ENCODE measurements around the gene MCRIP1. TPM values are rescaled to one million over a fixed set of nuclear protein-coding genes. Genes with fewer than 3 reads are reported as not detected.

Gene MCRIP1
- total and polyA plus RNA-seq, 2 of the 4 experiments (the other 2 are of a cell fraction): 56.5 to 164 TPM

DNA sequence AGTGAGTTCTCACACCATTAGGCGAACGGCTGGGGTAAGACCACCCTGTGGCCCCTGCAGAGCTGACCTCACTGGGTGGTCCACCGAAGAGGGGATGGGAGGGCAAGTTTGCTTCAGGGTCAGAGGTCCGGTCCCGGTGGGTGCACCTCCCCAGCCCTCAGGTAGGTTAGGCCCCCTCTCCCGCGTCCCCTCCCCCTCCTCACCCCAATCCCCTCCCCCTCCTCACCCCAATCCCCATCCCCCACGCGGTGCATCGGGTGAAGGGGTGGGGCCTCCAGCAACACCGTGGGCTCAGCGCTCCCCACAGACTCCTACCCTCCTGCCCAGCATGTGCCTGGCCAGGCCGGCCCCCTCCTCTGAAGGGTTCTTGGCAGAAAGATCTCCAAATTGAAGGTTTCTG is 13.4 kb downstream of the MCRIP1 start:
- H3K4me1 ChIP-seq (ENCODE audit: control insufficient read depth, insufficient read depth, low read length): peaks cover 9% of the 10 kb centered on the region; the same call in 1 of the 2 replicates
- H3K27ac ChIP-seq (ENCODE audit: insufficient read depth, low read length): no peak overlapping the region
- in situ Hi-C loops (cut with MboI; ENCODE audit: low sequenced_read_pairs) (no loop called here), intact Hi-C loops (cut with micrococcal nuclease) (no loop called here), dilution Hi-C loops (cut with HindIII; ENCODE audit: low sequenced_read_pairs, unreplicated experiment) (no loop called here)
- H3K27me3 ChIP-seq (ENCODE audit: control insufficient read depth, insufficient read depth, low read length): 0 out of 2 replicates have a peak, but pooled peaks cover 2% of the 10 kb centered on the region
- H4K5ac ChIP-seq (ENCODE audit: low read depth, low read length): no peak overlapping the region
- no peak overlapping the region for H2BK120ac ChIP-seq (ENCODE audit: low read depth, low read length)
- H3K14ac ChIP-seq (replicated peaks; ENCODE audit: low read depth, low read length): no peak overlapping the region
- H3K56ac ChIP-seq (ENCODE audit: extremely low read depth, insufficient read depth, low read length): no peak overlapping the region
- BruUV-seq (replicated peaks): no TSS peak
- no peak overlapping the region for H3K23ac ChIP-seq (ENCODE audit: low read depth, low read length)
- no peak overlapping the region for H4K91ac ChIP-seq (ENCODE audit: insufficient read depth, low read depth, low read length)
- H3K4ac ChIP-seq (ENCODE audit: low read depth, low read length): no peak overlapping the region
- no peak for TF ChIP-seq FOS (IDR thresholded peaks at IDR 0.05; ENCODE audit: low read depth, low read length)
- TF ChIP-seq RCOR1 (IDR thresholded peaks at IDR 0.05; ENCODE audit: insufficient replicate concordance, low read length): no peak
- TF ChIP-seq BHLHE40 (IDR thresholded peaks at IDR 0.05; ENCODE audit: low read depth, low read length): no peak
- TF ChIP-seq NFE2L2 (IDR thresholded peaks at IDR 0.05; ENCODE audit: low read depth, low read length): no peak
- TF ChIP-seq POLR2A (IDR thresholded peaks at IDR 0.05; ENCODE audit: low read depth, low read length): no peak
- TF ChIP-seq MXI1 (IDR thresholded peaks at IDR 0.05; ENCODE audit: borderline replicate concordance, low read depth, low read length): no peak
- TF ChIP-seq CHD1 (IDR thresholded peaks at IDR 0.05; ENCODE audit: low read depth, low read length): no peak
- TF ChIP-seq, protein P1, sequence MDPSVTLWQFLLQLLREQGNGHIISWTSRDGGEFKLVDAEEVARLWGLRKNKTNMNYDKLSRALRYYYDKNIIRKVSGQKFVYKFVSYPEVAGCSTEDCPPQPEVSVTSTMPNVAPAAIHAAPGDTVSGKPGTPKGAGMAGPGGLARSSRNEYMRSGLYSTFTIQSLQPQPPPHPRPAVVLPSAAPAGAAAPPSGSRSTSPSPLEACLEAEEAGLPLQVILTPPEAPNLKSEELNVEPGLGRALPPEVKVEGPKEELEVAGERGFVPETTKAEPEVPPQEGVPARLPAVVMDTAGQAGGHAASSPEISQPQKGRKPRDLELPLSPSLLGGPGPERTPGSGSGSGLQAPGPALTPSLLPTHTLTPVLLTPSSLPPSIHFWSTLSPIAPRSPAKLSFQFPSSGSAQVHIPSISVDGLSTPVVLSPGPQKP (IDR thresholded peaks at IDR 0.05; ENCODE audit: borderline replicate concordance, low read depth, low read length): no peak
- no peak for TF ChIP-seq RFX5 (IDR thresholded peaks at IDR 0.05; ENCODE audit: low read depth, low read length)
- TF ChIP-seq RAD21 (IDR thresholded peaks at IDR 0.05; ENCODE audit: low read length): no peak
- no peak for TF ChIP-seq MAZ (IDR thresholded peaks at IDR 0.05; ENCODE audit: borderline replicate concordance, low read depth, low read length)
- no peak for TF ChIP-seq CEBPB (IDR thresholded peaks at IDR 0.05; ENCODE audit: low read depth, low read length)
- TF ChIP-seq MAFK (IDR thresholded peaks at IDR 0.05; ENCODE audit: low read depth, low read length): no peak
- TF ChIP-seq, protein P2, sequence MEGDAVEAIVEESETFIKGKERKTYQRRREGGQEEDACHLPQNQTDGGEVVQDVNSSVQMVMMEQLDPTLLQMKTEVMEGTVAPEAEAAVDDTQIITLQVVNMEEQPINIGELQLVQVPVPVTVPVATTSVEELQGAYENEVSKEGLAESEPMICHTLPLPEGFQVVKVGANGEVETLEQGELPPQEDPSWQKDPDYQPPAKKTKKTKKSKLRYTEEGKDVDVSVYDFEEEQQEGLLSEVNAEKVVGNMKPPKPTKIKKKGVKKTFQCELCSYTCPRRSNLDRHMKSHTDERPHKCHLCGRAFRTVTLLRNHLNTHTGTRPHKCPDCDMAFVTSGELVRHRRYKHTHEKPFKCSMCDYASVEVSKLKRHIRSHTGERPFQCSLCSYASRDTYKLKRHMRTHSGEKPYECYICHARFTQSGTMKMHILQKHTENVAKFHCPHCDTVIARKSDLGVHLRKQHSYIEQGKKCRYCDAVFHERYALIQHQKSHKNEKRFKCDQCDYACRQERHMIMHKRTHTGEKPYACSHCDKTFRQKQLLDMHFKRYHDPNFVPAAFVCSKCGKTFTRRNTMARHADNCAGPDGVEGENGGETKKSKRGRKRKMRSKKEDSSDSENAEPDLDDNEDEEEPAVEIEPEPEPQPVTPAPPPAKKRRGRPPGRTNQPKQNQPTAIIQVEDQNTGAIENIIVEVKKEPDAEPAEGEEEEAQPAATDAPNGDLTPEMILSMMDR (conservative IDR thresholded peaks at IDR 0.05; ENCODE audit: low read depth, low read length): no peak
- TF ChIP-seq SMC3 (IDR thresholded peaks at IDR 0.05; ENCODE audit: low read depth, low read length): no peak
- TF ChIP-seq, protein P3, sequence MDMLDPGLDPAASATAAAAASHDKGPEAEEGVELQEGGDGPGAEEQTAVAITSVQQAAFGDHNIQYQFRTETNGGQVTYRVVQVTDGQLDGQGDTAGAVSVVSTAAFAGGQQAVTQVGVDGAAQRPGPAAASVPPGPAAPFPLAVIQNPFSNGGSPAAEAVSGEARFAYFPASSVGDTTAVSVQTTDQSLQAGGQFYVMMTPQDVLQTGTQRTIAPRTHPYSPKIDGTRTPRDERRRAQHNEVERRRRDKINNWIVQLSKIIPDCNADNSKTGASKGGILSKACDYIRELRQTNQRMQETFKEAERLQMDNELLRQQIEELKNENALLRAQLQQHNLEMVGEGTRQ (IDR thresholded peaks at IDR 0.05; ENCODE audit: low read depth, low read length): no peak
- no peak overlapping the region for H3K4me2 ChIP-seq (ENCODE audit: low read depth, low read length)
- ChIA-PET POLR2A (ENCODE audit: unreplicated experiment) (no interaction called here), CTCF (no interaction called here)
- peaks cover 10% of the 10 kb centered on the region; the same call in 1 of the 2 replicates for H3K9me1 ChIP-seq (ENCODE audit: insufficient read depth, low read length)
- no peaks in the 10 kb centered on the region for H3K9me3 ChIP-seq (ENCODE audit: control insufficient read depth, insufficient read depth, low read length)
- ATAC-seq (ENCODE audit: low read depth) (no peak), DNase-seq (no peak)
- H2AFZ ChIP-seq (replicated peaks; ENCODE audit: low read length, poor library complexity): no peak overlapping the region
- no peak overlapping the region for H2BK15ac ChIP-seq (ENCODE audit: low read depth, low read length)
- no peak overlapping the region for H3K4me3 ChIP-seq (ENCODE audit: insufficient read depth, low read depth, low read length)
- H2AK9ac ChIP-seq (replicated peaks; ENCODE audit: low read depth, low read length, poor library complexity): no peak overlapping the region
- H3K36me3 ChIP-seq (ENCODE audit: control insufficient read depth, insufficient read depth, low read length): peaks cover 14% of the 10 kb centered on the region
- no CpG with 5 or more reads among the region's 13 CpGs for WGBS, 2 experiments (ENCODE audit: extremely low coverage in 2 of 2, insufficient read length in 1 of 2)
- no peak overlapping the region for H2BK5ac ChIP-seq (ENCODE audit: low read depth, low read length, poor library complexity, severe bottlenecking)
- no peak overlapping the region for H2AK5ac ChIP-seq (ENCODE audit: low read depth, low read length)
- H4K8ac ChIP-seq (ENCODE audit: low read depth in 2 of 2, low read length in 2 of 2): no peak overlapping the region
- H3K79me1 ChIP-seq (ENCODE audit: low read depth in 1 of 2, low read length in 2 of 2): 0 out of 4 replicates have a peak, but pooled peaks cover 0 to 3% of the 10 kb centered on the region in 2 experiments
- H2BK20ac ChIP-seq (ENCODE audit: low read depth, low read length): no peak overlapping the region
- peaks cover 13% of the 10 kb centered on the region for H4K20me1 ChIP-seq (ENCODE audit: insufficient read depth, low read length)
- H3K18ac ChIP-seq (ENCODE audit: low read depth, low read length): no peak overlapping the region
- H3K9ac ChIP-seq (ENCODE audit: low read depth, low read length): no peak overlapping the region
